LNCAP (cell line): ENCODE measurements around the gene TRAPPC12.

Experiments used
- TF ChIP-seq, protein P1 (sequence below): fragments of 450-650 bp; IDR thresholded peaks from 2 replicates; pipeline ENCODE4 v1.5.1; 2017; ENCODE audit warnings: mild to moderate bottlenecking

The TRAPPC12 gene

DNA sequence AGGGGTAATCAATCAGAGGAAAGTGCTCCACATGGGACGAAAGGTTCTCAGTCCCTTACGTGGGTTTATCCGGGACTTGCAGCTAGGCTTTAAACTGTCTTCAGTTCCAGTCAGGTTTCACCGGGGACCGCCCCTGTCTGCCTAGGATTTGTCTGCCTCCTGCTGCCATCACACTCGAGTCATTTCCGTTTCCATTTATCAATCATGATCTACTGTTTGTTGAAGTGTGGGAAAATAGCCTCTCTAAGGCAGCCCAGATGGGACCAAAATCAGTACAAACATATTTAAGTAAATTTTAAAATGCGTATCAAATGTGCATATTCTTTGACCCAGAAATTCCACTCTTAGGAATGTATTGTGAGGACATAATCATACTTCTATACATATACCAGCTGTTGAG lies 10.5 kb downstream of the TRAPPC12 start:
- TF ChIP-seq, protein P1, sequence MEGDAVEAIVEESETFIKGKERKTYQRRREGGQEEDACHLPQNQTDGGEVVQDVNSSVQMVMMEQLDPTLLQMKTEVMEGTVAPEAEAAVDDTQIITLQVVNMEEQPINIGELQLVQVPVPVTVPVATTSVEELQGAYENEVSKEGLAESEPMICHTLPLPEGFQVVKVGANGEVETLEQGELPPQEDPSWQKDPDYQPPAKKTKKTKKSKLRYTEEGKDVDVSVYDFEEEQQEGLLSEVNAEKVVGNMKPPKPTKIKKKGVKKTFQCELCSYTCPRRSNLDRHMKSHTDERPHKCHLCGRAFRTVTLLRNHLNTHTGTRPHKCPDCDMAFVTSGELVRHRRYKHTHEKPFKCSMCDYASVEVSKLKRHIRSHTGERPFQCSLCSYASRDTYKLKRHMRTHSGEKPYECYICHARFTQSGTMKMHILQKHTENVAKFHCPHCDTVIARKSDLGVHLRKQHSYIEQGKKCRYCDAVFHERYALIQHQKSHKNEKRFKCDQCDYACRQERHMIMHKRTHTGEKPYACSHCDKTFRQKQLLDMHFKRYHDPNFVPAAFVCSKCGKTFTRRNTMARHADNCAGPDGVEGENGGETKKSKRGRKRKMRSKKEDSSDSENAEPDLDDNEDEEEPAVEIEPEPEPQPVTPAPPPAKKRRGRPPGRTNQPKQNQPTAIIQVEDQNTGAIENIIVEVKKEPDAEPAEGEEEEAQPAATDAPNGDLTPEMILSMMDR, result no peak

DNA sequence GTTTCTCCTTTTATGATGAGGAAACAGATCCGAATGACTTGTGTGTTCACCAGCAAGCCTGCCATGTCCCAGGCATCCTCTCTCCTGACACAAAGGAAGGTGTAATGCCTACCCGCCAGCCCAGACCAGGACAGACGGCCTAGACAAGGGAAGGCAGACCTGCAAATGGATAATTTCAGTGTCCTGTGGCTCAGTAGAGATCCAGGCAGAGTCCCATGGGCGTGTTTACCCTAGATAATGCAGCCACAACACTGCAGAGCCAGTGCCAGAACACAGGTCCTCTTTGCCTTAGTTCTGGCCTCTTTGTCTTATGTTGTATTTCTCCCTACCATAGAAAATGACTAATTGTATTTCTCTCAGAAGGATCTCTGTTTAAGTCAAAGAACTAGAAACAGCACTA lies 12.7 kb downstream of the TRAPPC12 start:
- TF ChIP-seq, protein P1, result no peak

DNA sequence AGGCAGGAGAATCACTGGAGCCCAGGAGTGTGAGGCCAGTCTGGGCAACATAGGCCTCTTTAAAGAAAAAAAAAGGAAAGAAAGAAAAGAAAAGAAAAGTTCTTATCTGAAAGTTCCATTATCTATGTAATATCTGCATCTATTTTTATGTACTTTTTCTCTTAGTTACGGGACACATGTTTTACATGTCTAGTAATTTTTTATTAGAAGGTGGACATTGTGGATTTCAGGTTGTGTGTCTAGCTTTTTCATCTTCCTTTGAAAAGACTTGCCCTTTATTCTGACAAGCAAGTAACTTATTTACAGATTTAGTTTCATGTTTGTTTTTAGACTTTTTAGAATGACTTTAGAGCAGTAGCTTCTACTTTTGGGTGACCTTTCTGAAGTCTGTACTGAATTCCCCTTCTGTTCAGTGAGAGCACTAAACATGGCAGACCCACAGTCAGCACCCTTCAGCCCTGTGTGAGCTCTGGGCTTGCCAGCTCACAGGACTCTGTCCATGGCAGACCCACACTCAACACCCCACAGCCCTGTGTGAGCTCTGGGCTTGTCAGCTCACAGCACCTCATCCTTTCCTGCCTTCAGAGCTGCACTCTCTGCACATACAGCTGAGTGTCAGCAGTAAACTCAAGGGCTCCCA lies 17.5 kb downstream of the TRAPPC12 start:
- TF ChIP-seq, protein P1, result no peak

DNA sequence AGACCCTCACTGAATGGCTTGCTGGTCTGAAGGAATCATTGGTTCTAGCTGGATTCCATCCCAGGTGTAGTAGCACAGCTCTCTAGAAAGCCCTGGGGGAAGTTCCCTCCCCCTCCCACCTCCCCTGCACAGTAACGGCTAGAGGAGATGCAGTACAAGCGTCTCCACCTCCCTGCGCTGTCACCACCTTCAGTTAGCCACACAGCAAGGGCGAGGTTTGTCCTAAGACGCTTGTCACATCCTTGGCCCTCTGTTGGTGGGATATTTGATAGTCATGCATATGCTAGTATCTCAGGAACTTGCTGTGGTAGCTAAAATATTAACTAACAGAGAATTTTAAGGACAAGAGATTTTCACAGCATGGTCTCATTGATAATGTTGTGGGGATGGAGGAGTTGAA lies 19.4 kb downstream of the TRAPPC12 start:
- TF ChIP-seq, protein P1, result no peak

DNA sequence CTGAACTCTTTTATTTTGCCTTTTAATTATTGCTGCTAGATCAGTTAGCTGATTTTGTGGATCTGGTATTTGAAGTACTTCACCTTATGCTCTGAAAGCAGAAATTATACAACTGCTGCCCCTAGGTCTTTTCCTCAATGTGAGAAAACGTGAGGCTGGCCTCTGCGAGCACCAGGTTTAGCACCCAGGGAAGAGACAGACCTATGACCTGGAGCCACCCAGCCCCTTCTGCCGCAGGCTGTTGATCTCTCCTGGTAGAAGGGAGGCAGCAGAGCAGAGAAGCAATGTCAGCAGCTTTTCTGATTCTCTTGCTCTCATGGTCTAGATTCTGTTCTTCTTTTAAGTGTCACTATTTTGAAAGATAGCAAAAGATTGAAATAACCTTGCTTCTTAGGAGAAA lies 19.9 kb downstream of the TRAPPC12 start:
- TF ChIP-seq, protein P1, result no peak

DNA sequence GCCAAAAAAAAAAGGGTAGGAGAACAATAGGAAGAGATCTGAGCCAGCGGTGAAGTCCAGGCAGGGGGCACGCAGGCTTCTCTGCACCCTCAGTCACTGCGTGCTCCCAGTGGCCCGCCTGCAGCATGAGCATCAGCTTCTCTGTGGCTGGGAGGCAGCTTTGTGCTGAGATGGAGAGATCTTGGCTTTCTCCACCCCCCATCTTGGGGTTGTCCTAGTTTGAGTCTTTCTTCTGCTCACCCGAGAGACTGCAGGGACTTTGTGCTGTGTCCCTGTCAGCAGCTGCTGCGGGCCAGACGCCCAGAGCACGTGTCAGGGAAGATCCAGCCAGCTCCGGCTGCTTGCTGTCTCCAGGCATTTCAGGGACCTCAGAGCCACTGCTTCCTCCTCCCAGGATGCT lies 20.3 kb downstream of the TRAPPC12 start:
- TF ChIP-seq, protein P1, result no peak

DNA sequence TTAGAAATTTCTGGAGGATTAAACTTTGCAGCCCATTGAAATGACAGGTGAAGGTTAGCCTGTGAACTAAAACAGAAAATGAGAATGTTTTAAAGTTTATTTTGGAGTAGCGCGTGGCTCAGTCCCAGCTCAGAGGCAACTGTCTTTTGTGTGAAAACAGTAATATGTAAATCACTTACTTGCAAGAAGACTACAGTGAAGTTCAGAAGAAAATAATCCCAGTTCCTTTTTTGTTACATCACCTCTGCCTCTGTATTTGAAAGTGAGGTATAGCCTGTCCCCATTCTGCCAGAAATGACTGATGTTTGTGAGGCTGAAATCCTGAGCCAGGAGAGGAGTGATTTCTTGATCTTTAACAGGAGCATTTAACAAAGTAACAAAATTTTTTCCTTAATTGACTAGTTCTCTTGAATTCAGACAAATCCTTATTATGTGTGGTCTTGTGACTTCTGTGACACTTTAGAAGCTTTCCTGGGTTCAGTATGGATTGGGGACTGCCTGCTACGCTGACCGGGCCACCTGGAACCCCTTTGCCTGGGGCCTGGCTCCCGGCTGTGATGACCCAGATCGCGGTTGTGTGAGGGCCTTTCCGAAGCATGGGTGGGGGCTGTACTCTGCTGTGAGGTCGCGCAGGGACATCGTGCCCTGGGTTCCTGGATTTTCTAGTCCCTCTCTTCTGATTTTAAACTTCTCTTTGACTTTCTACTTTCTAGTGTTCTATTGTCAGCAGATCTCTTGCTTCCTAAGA lies 24.3 kb downstream of the TRAPPC12 start:
- TF ChIP-seq, protein P1, result no peak
